ENCODE measurements around the gene EXOC7.

GRCh38 chr17:76150712-76151622 is 47.4 kb upstream of the EXOC7 start:
- TF ChIP-seq, protein P1, sequence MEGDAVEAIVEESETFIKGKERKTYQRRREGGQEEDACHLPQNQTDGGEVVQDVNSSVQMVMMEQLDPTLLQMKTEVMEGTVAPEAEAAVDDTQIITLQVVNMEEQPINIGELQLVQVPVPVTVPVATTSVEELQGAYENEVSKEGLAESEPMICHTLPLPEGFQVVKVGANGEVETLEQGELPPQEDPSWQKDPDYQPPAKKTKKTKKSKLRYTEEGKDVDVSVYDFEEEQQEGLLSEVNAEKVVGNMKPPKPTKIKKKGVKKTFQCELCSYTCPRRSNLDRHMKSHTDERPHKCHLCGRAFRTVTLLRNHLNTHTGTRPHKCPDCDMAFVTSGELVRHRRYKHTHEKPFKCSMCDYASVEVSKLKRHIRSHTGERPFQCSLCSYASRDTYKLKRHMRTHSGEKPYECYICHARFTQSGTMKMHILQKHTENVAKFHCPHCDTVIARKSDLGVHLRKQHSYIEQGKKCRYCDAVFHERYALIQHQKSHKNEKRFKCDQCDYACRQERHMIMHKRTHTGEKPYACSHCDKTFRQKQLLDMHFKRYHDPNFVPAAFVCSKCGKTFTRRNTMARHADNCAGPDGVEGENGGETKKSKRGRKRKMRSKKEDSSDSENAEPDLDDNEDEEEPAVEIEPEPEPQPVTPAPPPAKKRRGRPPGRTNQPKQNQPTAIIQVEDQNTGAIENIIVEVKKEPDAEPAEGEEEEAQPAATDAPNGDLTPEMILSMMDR (IDR thresholded peaks at IDR 0.05): no peak
- TF ChIP-seq POLR2A (IDR thresholded peaks at IDR 0.05) (no peak), EP300 (IDR thresholded peaks at IDR 0.05; ENCODE audit: low read depth) (no peak)
